ENCODE measurements around the gene MRPL51. TPM values are rescaled to one million over a fixed set of nuclear protein-coding genes. Genes with fewer than 3 reads are reported as not detected.

The MRPL51 gene
- polyA plus RNA-seq, 1 donor (not counting 4 experiments of a cell fraction or from before 2014, with no cell fraction given), result 184 TPM

DNA sequence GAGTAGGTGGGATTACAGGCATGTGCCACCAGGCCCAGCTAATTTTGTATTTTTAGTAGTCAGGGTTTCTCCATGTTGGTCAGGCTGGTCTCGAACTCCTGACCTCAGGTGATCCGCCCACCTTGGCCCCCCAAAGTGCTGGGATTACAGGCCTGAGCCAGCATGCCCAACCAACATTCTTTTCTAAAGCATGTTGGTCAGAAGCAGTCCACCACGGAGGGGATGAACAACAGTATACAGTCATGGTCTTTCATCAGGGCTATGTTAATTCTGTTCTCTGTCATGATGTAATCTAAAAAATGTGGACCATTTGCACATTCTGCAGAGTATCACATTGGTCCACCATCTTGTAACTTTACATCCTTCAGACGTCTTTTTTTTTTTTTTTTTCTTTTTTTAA is 3.6 kb downstream of the MRPL51 start:
- H3K27me3 ChIP-seq (ENCODE audit: control insufficient read depth, extremely low read depth, insufficient read depth, low read length), result no peaks in the 10 kb centered on the region
- peaks cover 13% of the 10 kb centered on the region for H3K79me2 ChIP-seq (ENCODE audit: control insufficient read depth, insufficient read depth, low read length)
- TF ChIP-seq, protein P1, sequence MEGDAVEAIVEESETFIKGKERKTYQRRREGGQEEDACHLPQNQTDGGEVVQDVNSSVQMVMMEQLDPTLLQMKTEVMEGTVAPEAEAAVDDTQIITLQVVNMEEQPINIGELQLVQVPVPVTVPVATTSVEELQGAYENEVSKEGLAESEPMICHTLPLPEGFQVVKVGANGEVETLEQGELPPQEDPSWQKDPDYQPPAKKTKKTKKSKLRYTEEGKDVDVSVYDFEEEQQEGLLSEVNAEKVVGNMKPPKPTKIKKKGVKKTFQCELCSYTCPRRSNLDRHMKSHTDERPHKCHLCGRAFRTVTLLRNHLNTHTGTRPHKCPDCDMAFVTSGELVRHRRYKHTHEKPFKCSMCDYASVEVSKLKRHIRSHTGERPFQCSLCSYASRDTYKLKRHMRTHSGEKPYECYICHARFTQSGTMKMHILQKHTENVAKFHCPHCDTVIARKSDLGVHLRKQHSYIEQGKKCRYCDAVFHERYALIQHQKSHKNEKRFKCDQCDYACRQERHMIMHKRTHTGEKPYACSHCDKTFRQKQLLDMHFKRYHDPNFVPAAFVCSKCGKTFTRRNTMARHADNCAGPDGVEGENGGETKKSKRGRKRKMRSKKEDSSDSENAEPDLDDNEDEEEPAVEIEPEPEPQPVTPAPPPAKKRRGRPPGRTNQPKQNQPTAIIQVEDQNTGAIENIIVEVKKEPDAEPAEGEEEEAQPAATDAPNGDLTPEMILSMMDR (optimal IDR thresholded peaks at IDR 0.05 in 1 of 3, IDR thresholded peaks at IDR 0.05 in 1 of 3, conservative IDR thresholded peaks at IDR 0.05 in 1 of 3; ENCODE audit: extremely low read depth in 1 of 3, insufficient read depth in 2 of 3, low read length in 3 of 3), result no peak
- no peak for TF ChIP-seq EZH2 (IDR thresholded peaks at IDR 0.05; ENCODE audit: low read length)
- H3K9me1 ChIP-seq (ENCODE audit: control insufficient read depth, extremely low read depth, insufficient read depth, low read length), result no peaks in the 10 kb centered on the region
- no peak overlapping the region for H3K9ac ChIP-seq (ENCODE audit: control insufficient read depth, extremely low read depth, insufficient read depth, low read length)
- no peak overlapping the region for H3K4me2 ChIP-seq (ENCODE audit: control insufficient read depth, extremely low read depth, insufficient read depth, low read depth, low read length)
- dilution Hi-C loops (cut with MboI; ENCODE audit: extremely low pct_ligation_motif_present, low sequenced_read_pairs), result no loop called here
- H3K9me3 ChIP-seq (ENCODE audit: control insufficient read depth, low read depth, low read length), result no peaks in the 10 kb centered on the region
- FAIRE-seq, result no peak
- peaks cover 10% of the 10 kb centered on the region for H3K4me1 ChIP-seq (ENCODE audit: control insufficient read depth, extremely low read depth, insufficient read depth, low read length)
- DNase-seq (ENCODE audit: low read depth, low spot score), result no peak
- H3K36me3 ChIP-seq (ENCODE audit: control insufficient read depth in 2 of 2, extremely low read depth in 1 of 2, insufficient read depth in 2 of 2, low read length in 2 of 2), result no peaks in the 10 kb centered on the region
- no peak overlapping the region for H3K27ac ChIP-seq (ENCODE audit: control insufficient read depth, insufficient read depth, low read length)
- H3K4me3 ChIP-seq (ENCODE audit: control insufficient read depth in 2 of 3, extremely low read depth in 1 of 3, insufficient read depth in 2 of 3, low read depth in 1 of 3, low read length in 3 of 3), result no peak overlapping the region
- no peaks in the 10 kb centered on the region for H4K20me1 ChIP-seq (ENCODE audit: control insufficient read depth, extremely low read depth, insufficient read depth, low read length)
- no peak overlapping the region for H2AFZ ChIP-seq (ENCODE audit: control insufficient read depth, low read length)

DNA sequence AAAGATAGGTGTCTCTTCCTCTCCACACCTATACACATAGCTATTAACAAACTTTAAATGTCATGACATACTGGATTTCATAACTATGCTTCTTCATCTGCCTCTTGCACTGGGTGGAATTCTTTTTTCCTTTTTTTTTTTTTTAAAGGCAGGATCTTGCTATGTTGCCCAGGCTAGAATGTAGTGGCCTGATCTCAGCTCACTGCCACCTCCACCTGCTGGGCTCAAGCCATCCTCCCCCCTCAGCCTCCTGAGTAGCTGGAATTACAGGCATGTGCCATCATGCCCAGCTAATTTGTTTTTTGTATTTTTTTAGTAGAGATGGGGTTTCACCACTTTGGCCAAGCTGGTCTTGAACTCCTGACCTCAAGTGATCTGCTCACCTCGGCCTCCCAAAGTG is 4.8 kb downstream of the MRPL51 start:
- Histone ChIP-seq H4K20me1 (ENCODE audit: control insufficient read depth, extremely low read depth, insufficient read depth, low read length) (no peaks in the 10 kb centered on the region), H3K27me3 (ENCODE audit: control insufficient read depth, extremely low read depth, insufficient read depth, low read length) (no peaks in the 10 kb centered on the region), H3K4me3 (ENCODE audit: control insufficient read depth in 2 of 3, extremely low read depth in 1 of 3, insufficient read depth in 2 of 3, low read depth in 1 of 3, low read length in 3 of 3) (no peak overlapping the region), H3K27ac (ENCODE audit: control insufficient read depth, insufficient read depth, low read length) (no peak overlapping the region), H3K36me3 (ENCODE audit: control insufficient read depth in 2 of 2, extremely low read depth in 1 of 2, insufficient read depth in 2 of 2, low read length in 2 of 2) (no peaks in the 10 kb centered on the region), H2AFZ (ENCODE audit: control insufficient read depth, low read length) (no peak overlapping the region), H3K9ac (ENCODE audit: control insufficient read depth, extremely low read depth, insufficient read depth, low read length) (no peak overlapping the region), H3K9me3 (ENCODE audit: control insufficient read depth, low read depth, low read length) (no peaks in the 10 kb centered on the region), H3K9me1 (ENCODE audit: control insufficient read depth, extremely low read depth, insufficient read depth, low read length) (no peaks in the 10 kb centered on the region), H3K4me2 (ENCODE audit: control insufficient read depth, extremely low read depth, insufficient read depth, low read depth, low read length) (no peak overlapping the region), H3K4me1 (ENCODE audit: control insufficient read depth, extremely low read depth, insufficient read depth, low read length) (peaks cover 7% of the 10 kb centered on the region), H3K79me2 (ENCODE audit: control insufficient read depth, insufficient read depth, low read length) (peaks cover 12% of the 10 kb centered on the region)
- TF ChIP-seq, protein P1 (optimal IDR thresholded peaks at IDR 0.05 in 1 of 3, IDR thresholded peaks at IDR 0.05 in 1 of 3, conservative IDR thresholded peaks at IDR 0.05 in 1 of 3; ENCODE audit: extremely low read depth in 1 of 3, insufficient read depth in 2 of 3, low read length in 3 of 3), result no peak
- TF ChIP-seq EZH2 (IDR thresholded peaks at IDR 0.05; ENCODE audit: low read length), result no peak
- no peak for FAIRE-seq
- dilution Hi-C loops (cut with MboI; ENCODE audit: extremely low pct_ligation_motif_present, low sequenced_read_pairs), result no loop called here
- no peak for DNase-seq (ENCODE audit: low read depth, low spot score)

Data from keratinocyte (primary cell).